H1 (cell line): ENCODE measurements around the gene ANK2. TPM values are rescaled to one million over a fixed set of nuclear protein-coding genes. Genes with fewer than 3 reads are reported as not detected.

Experiments used
- CTCF ChIA-PET: fragments of 300-600 bp; sonication (Branson Sonifier 250); formaldehyde crosslinking; loops from one replicate; lab custom pipeline; 2021; ENCODE audit not compliant: partially characterized antibody; lab: Charles Lee
- POLR2A ChIA-PET: fragments of 300-600 bp; sonication (Branson Sonifier 250); formaldehyde crosslinking; loops from one replicate; lab custom pipeline; 2021; ENCODE audit warnings: inconsistent platforms; ENCODE audit not compliant: partially characterized antibody; lab: Charles Lee
- DNase-seq, 2 experiments: peaks; one replicate each; pipeline versions ENCODE4 v3.0.0 to v3.0.0-alpha.2; 2010 to 2022; ENCODE audit warnings: low spot score in 2 of 2, low read depth in 1 of 2, mixed read lengths in 1 of 2
- FAIRE-seq: peaks from 2 replicates; lab custom pipeline; 2011; peaks lifted over from hg19 to GRCh38; lab: Jason Lieb, UNC
- H2AFZ ChIP-seq: 2 replicates; pipeline ENCODE4 v1.8.1; 2012; ENCODE audit warnings: low read length, inconsistent platforms
- H2AK5ac ChIP-seq: 2 replicates; pipeline ENCODE4 v1.6.1; 2013; ENCODE audit warnings: low read depth, low read length
- H2BK120ac ChIP-seq: replicated peaks from 2 replicates; pipeline ENCODE3; 2013; ENCODE audit warnings: low read depth, low read length, inconsistent platforms
- H2BK12ac ChIP-seq: 2 replicates; pipeline ENCODE4 v1.6.1; 2013; ENCODE audit warnings: low read depth, low read length
- H2BK15ac ChIP-seq: 2 replicates; pipeline ENCODE4 v1.6.1; 2013; ENCODE audit warnings: low read length
- H2BK20ac ChIP-seq: 2 replicates; pipeline ENCODE4 v1.6.1; 2013; ENCODE audit warnings: low read length
- H2BK5ac ChIP-seq: 2 replicates; pipeline ENCODE4 v1.6.1; 2013; ENCODE audit warnings: low read depth, low read length
- H3K14ac ChIP-seq: 2 replicates; pipeline ENCODE4 v1.6.1; 2013; ENCODE audit warnings: inconsistent platforms; ENCODE audit not compliant: insufficient read length
- H3K18ac ChIP-seq: 2 replicates; pipeline ENCODE4 v1.6.1; 2013; ENCODE audit warnings: low read length; ENCODE audit errors: extremely low read depth
- H3K23ac ChIP-seq: 2 replicates; pipeline ENCODE4 v1.6.1; 2013; ENCODE audit warnings: inconsistent platforms; ENCODE audit not compliant: insufficient read length
- H3K23me2 ChIP-seq: 2 replicates; pipeline ENCODE4 v1.6.1; 2013; ENCODE audit warnings: low read depth, low read length
- H3K27ac ChIP-seq: 2 replicates; pipeline ENCODE4 v1.6.1; 2011; ENCODE audit warnings: low read depth, low read length, inconsistent platforms
- H3K27me3 ChIP-seq, 4 experiments: replicated peaks in 1 of 4; 1 replicate in 1 of 4; 2 replicates in 3 of 4; pipeline versions ENCODE4 v1.6.1 to v1.8.1; 2011 to 2013; ENCODE audit warnings: low read length in 3 of 4, mild to moderate bottlenecking in 3 of 4, inconsistent platforms in 2 of 4, mixed read lengths in 2 of 4, moderate library complexity in 1 of 4; ENCODE audit not compliant: control insufficient read depth in 3 of 4, insufficient read depth in 3 of 4; ENCODE audit errors: extremely low read depth in 1 of 4
- H3K36me3 ChIP-seq, 4 experiments: 2 replicates each; pipeline versions ENCODE4 v1.6.1 to v1.8.1; 2011 to 2013; ENCODE audit warnings: mild to moderate bottlenecking in 4 of 4, low read length in 3 of 4, moderate library complexity in 2 of 4, control low read depth in 1 of 4, inconsistent platforms in 1 of 4; ENCODE audit not compliant: insufficient read depth in 4 of 4, control insufficient read depth in 2 of 4
- H3K4ac ChIP-seq: replicated peaks from 2 replicates; pipeline ENCODE3; 2013; ENCODE audit warnings: low read length, low read depth, mixed read lengths, inconsistent platforms; ENCODE audit not compliant: insufficient read length
- H3K4me1 ChIP-seq, 4 experiments: replicated peaks in 1 of 4; 1 replicate in 1 of 4; 2 replicates in 3 of 4; pipeline versions ENCODE4 v1.6.1 to v1.8.1; 2011 to 2013; ENCODE audit warnings: low read length in 3 of 4, inconsistent platforms in 2 of 4, mixed read lengths in 1 of 4; ENCODE audit not compliant: insufficient read depth in 4 of 4, control insufficient read depth in 3 of 4
- H3K4me2 ChIP-seq, 2 experiments: 2 replicates each; pipeline versions ENCODE4 v1.6.1 to v1.8.1; 2011 to 2013; ENCODE audit warnings: low read depth in 2 of 2, low read length in 2 of 2, control low read depth in 1 of 2, inconsistent platforms in 1 of 2, mild to moderate bottlenecking in 1 of 2; ENCODE audit not compliant: insufficient read depth in 1 of 2
- H3K4me3 ChIP-seq, 4 experiments: fragments of 200-600, 300-600 bp in 1 of 4; sonication (generic), shearing (Covaris generic), sonication (Bioruptor Twin) in 1 of 4; 2 replicates each; pipeline versions ENCODE4 v1.5.1 to v1.8.1; 2011 to 2016; ENCODE audit warnings: low read length in 4 of 4, low read depth in 3 of 4, control low read depth in 2 of 4, inconsistent platforms in 2 of 4, mild to moderate bottlenecking in 2 of 4, mixed read lengths in 1 of 4, moderate library complexity in 1 of 4; ENCODE audit not compliant: insufficient read depth in 2 of 4; ENCODE audit errors: extremely low read depth in 1 of 4
- H3K56ac ChIP-seq: replicated peaks from 2 replicates; pipeline ENCODE3; 2013; ENCODE audit warnings: low read depth, mild to moderate bottlenecking, mixed read lengths, low read length, inconsistent platforms; ENCODE audit not compliant: insufficient read length
- H3K79me1 ChIP-seq: 2 replicates; pipeline ENCODE4 v1.6.1; 2013; ENCODE audit warnings: low read depth, low read length, control low read depth
- H3K79me2 ChIP-seq, 2 experiments: 2 replicates each; pipeline versions ENCODE4 v1.6.1 to v1.8.1; 2012 to 2013; ENCODE audit warnings: low read length in 2 of 2, mild to moderate bottlenecking in 2 of 2, inconsistent platforms in 1 of 2; ENCODE audit not compliant: insufficient read depth in 2 of 2, control insufficient read depth in 1 of 2
- H3K9ac ChIP-seq, 4 experiments: replicated peaks in 1 of 4; 1 replicate in 1 of 4; 2 replicates in 3 of 4; pipeline versions ENCODE4 v1.6.1 to v1.8.1; 2011 to 2013; ENCODE audit warnings: low read depth in 3 of 4, low read length in 3 of 4, control low read depth in 2 of 4, mild to moderate bottlenecking in 2 of 4, moderate library complexity in 2 of 4, inconsistent platforms in 1 of 4; ENCODE audit errors: extremely low read depth in 1 of 4
- H3K9me3 ChIP-seq, 2 experiments: 2 replicates each; pipeline versions ENCODE4 v1.6.1 to v1.8.1; 2012 to 2013; ENCODE audit warnings: mild to moderate bottlenecking in 2 of 2, moderate library complexity in 2 of 2, control low read depth in 1 of 2, inconsistent platforms in 1 of 2, low read depth in 1 of 2, low read length in 1 of 2, mixed read lengths in 1 of 2; ENCODE audit not compliant: insufficient read depth in 2 of 2
- H4K20me1 ChIP-seq, 2 experiments: replicated peaks in 1 of 2; 2 replicates each; pipeline versions ENCODE3 to v1.8.1; 2011 to 2013; ENCODE audit warnings: inconsistent platforms in 2 of 2, low read length in 2 of 2, mild to moderate bottlenecking in 1 of 2; ENCODE audit not compliant: insufficient read depth in 2 of 2, control insufficient read depth in 1 of 2
- H4K5ac ChIP-seq: 2 replicates; pipeline ENCODE4 v1.6.1; 2013; ENCODE audit warnings: low read length, low read depth, mixed read lengths, inconsistent platforms; ENCODE audit not compliant: insufficient read length
- H4K8ac ChIP-seq: 2 replicates; pipeline ENCODE4 v1.8.0; 2013; ENCODE audit warnings: mild to moderate bottlenecking, moderate library complexity, low read length, inconsistent platforms; ENCODE audit not compliant: insufficient read depth; ENCODE audit errors: extremely low read depth
- H4K91ac ChIP-seq: replicated peaks from 2 replicates; pipeline ENCODE3; 2013; ENCODE audit warnings: low read length, mixed read lengths, inconsistent platforms; ENCODE audit not compliant: insufficient read length
- BRCA1 ChIP-seq: IDR thresholded peaks from 2 replicates; pipeline ENCODE4 v1.6.1; 2012; ENCODE audit warnings: low read depth, low read length, improper control_type of control experiment
- CBX5 ChIP-seq: fragments of 300-800, 300-1000 bp; sonication (generic); IDR thresholded peaks from 2 replicates; pipeline ENCODE4 v1.7.1; 2016; ENCODE audit warnings: antibody characterized with exemption, low read length, low read depth
- CHD1 ChIP-seq: IDR thresholded peaks from 2 replicates; pipeline ENCODE4 v1.6.1; 2012; ENCODE audit warnings: low read depth, low read length, improper control_type of control experiment
- GABPA ChIP-seq: IDR thresholded peaks from 2 replicates; pipeline ENCODE4 v1.6.1; 2011; ENCODE audit warnings: mild to moderate bottlenecking, low read length, moderate library complexity, borderline replicate concordance; ENCODE audit not compliant: insufficient read depth
- PHF8 ChIP-seq: fragments of 200-600 bp; sonication (generic); conservative IDR thresholded peaks from 2 replicates; pipeline ENCODE4 v1.7.1; 2012; ENCODE audit warnings: low read depth, mild to moderate bottlenecking, inconsistent platforms, low read length, moderate library complexity
- SIRT6 ChIP-seq: IDR thresholded peaks from one replicate; pipeline ENCODE4 v1.7.1; 2012; ENCODE audit warnings: low read length, inconsistent platforms
- SP4 ChIP-seq: IDR thresholded peaks from 2 replicates; pipeline ENCODE4 v1.6.1; 2012; ENCODE audit warnings: low read length, inconsistent platforms
- YY1 ChIP-seq: IDR thresholded peaks from 2 replicates; pipeline ENCODE4 v1.6.1; 2011; ENCODE audit warnings: low read depth, mild to moderate bottlenecking, low read length
- WGBS, 2 experiments: shearing (Covaris generic) in 1 of 2; methylation state at CpG; one replicate each; pipeline versions ENCODE4 v1.1.6 to v1.1.7; 2013 to 2015; ENCODE audit warnings: low lambda C conversion rate in 2 of 2, mixed read lengths in 2 of 2, inconsistent platforms in 1 of 2, low coverage in 1 of 2, missing lambda C conversion rate in 1 of 2; ENCODE audit not compliant: insufficient replicate concordance in 2 of 2, insufficient coverage in 1 of 2, insufficient read length in 1 of 2; ENCODE audit errors: extremely low coverage in 1 of 2, missing lambda C conversion rate in 1 of 2; 5-methylcytosine and 5-hydroxymethylcytosine counted together
- polyA plus RNA-seq, 7 experiments: library from polyadenylated mRNA; depleted of rRNA in 3 of 7; stranded (reverse) in 5 of 7; unstranded in 2 of 7; fragments of >200 nt in 5 of 7; fragments of 200-250 nt in 2 of 7; gene quantifications; 1 replicate in 5 of 7; 2 replicates in 1 of 7; 4 replicates in 1 of 7; pipeline versions ENCODE4 v1.2.1 to v1.2.3, GENCODE V29; 2011 to 2013; ENCODE audit warnings: missing spikeins in 2 of 7, mixed read lengths in 2 of 7
- total RNA-seq: library from RNA; stranded (reverse); fragmentation: NEBNext Ultra II Directional; extraction: Animal tissue kit (Norgen Biotek cat#: 25700); gene quantifications from 2 replicates; pipeline ENCODE4 v1.2.1, GENCODE V29; 2021

Gene ANK2
- total and polyA plus RNA-seq, 2 of the 8 experiments (the other 6 are each of a cell fraction or from before 2014, with no cell fraction given): 14.2 to 35.1 TPM

GRCh38 chr4:113026556-113026955 lies 22.9 kb upstream of the ANK2 start:
- H3K14ac ChIP-seq: no peak overlapping the region
- H3K4ac ChIP-seq: no peak overlapping the region
- no peaks in the 10 kb centered on the region for H3K79me1 ChIP-seq
- H3K23ac ChIP-seq: no peak overlapping the region
- peaks cover 0 to 13% (median 6%) of the 10 kb centered on the region in 4 experiments; a peak in 4 of 7 replicates for H3K4me1 ChIP-seq
- H3K18ac ChIP-seq: no peak overlapping the region
- H3K9ac ChIP-seq: no peak overlapping the region
- H2AFZ ChIP-seq: no peak overlapping the region
- H2BK5ac ChIP-seq: no peak overlapping the region
- no peak overlapping the region for H3K4me2 ChIP-seq
- H3K27ac ChIP-seq: no peak overlapping the region
- H2BK12ac ChIP-seq: no peak overlapping the region
- DNase-seq (no peak), FAIRE-seq (no peak)
- H2BK15ac ChIP-seq: no peak overlapping the region
- H3K4me3 ChIP-seq: no peak overlapping the region
- no peak overlapping the region for H2AK5ac ChIP-seq
- no peak overlapping the region for H4K8ac ChIP-seq
- H4K5ac ChIP-seq: no peak overlapping the region
- H2BK120ac ChIP-seq: no peak overlapping the region
- no peaks in the 10 kb centered on the region for H3K27me3 ChIP-seq
- no peaks in the 10 kb centered on the region for H3K79me2 ChIP-seq
- H3K56ac ChIP-seq: no peak overlapping the region
- no peak overlapping the region for H4K91ac ChIP-seq
- H3K23me2 ChIP-seq: no peaks in the 10 kb centered on the region
- H2BK20ac ChIP-seq: no peak overlapping the region
- CTCF ChIA-PET: interaction anchor here (0.8 kb wide), 1 partner anchor 33 kb away, joined by 3 read pairs; no protein-coding TSS in a partner anchor
- 88% methylated on average over 2 of the region's 2 CpGs; no CpG with 5 or more reads in 1 of the 2 experiments for WGBS, 2 experiments
- no peaks in the 10 kb centered on the region for H3K36me3 ChIP-seq
- H3K9me3 ChIP-seq: no peaks in the 10 kb centered on the region
- H4K20me1 ChIP-seq: no peaks in the 10 kb centered on the region
- POLR2A ChIA-PET: no interaction called here
- TF ChIP-seq YY1: no peak
- TF ChIP-seq SP4: no peak
- TF ChIP-seq CBX5: no peak
- no peak for TF ChIP-seq PHF8
- TF ChIP-seq CHD1: no peak
- TF ChIP-seq GABPA: no peak
- TF ChIP-seq SIRT6: no peak
- no peak for TF ChIP-seq BRCA1
